Melanocyte of skin (primary cell): ENCODE data around the gene PRAF2. TPM values are rescaled to one million over a fixed set of nuclear protein-coding genes. Genes with fewer than 3 reads are reported as not detected.

Source experiments
- small RNA-seq, 2 donors: library from RNA; depleted of rRNA; stranded (forward); fragments of <200 nt; gene quantifications; one replicate each; pipeline ENCODE3, GENCODE V24; 2012
- total RNA-seq, 2 donors: library from RNA; depleted of rRNA; stranded (reverse); fragments of >200 nt; gene quantifications; 2 replicates each; pipeline ENCODE4 v1.2.3, GENCODE V29; 2012

PRAF2 gene, protein sequence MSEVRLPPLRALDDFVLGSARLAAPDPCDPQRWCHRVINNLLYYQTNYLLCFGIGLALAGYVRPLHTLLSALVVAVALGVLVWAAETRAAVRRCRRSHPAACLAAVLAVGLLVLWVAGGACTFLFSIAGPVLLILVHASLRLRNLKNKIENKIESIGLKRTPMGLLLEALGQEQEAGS
- 1 to 10 TPM; 7.7 to 7.9 TPM for total RNA-seq

DNA sequence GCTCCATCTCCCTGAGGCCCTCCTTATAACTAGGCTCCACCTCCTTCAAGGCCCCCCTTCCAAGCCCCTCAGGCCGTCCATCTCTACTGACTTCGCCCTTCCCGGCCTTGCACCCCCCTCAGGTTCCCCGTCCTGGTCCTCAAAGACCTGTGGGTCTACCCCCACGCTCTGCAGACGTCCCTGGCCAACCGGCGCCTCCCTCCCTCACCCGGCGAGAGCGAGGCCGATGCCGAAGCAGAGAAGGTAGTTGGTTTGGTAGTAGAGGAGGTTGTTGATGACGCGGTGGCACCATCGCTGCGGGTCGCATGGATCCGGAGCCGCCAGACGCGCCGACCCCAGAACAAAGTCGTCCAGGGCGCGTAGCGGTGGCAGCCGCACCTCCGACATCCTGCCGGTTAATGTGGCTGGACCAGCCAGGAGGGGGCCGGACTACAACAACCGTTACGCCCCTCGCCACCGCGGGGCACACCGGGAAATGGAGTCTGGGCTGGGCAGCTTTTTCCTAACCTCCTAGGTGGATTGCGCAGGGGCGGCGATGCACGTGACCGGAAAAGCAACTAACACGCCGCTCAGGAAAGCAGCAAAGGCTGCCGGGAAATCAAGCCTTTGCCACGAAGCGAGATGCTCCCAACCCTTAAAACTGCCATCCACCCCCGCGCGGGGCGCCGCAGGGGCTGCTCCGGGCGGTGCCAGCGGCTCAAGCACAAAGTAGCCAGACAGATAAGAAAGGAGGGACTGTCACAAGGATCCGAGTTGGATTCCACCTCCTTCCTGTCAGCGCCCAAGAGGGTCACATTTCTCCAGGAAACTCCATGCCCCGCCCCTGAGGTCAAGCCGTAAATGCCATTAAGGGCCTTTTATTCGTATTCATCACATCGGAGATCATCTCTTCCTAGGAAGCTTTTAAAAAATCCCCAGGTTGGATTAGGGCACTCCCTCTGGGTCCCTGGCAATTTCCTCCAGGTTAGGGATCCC, at the start of gene PRAF2:
TSS of gene PRAF2 (minus strand) at position 402 of the 975 bp plus-strand sequence. CDS start at position 387, 15 bp downstream.

DNA sequence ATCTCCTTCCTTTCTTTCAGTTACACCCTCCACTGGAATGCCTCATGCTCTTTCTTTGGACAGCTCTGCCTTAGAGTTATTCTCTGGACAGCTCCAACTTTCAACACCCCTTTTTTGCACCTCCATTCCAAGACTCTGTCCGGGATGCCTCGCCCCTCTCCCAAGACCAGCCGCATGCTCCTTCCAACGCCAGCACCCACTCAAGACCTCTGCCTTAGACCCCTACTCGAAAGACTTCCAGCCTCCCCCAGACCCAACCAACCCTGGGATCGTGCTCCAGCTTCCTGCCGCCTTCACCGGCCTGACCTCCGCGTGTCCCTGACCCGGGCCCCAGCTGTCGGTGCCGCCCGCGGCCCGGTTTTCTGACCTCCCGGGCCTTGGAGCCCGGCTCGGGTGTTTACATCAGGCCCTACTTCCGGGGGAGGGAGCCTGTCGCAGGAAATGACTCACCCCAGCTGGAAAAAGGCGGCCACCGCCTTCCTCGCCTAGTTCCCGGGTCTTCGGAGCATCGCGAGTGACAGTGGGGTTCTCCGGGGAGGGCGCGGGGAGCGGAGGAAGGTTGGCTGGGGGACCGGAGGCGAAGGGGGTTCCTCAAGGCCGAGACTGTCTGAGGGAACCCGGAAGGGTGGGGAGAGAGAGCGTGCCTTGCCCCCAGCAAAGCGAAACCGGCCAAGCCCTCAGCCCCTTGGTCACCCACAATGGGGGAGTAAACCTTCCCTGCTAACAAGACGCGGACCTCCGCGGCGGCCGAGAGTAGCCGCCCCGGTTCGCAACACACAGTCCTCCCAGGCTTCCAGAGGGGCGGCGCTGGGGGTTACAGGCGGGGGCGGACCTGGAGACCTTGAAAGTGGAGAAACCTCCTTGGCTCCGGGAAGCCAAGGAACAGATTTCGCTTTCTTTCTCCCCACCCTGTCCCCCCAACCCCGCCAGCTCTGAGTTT, 6.0 kb upstream of the PRAF2 start, which contains the start of gene WDR45:
TSS of gene WDR45 (minus strand) at position 399 of the 940 bp plus-strand sequence. CDS start 1,792 bp downstream, outside the sequence.

DNA sequence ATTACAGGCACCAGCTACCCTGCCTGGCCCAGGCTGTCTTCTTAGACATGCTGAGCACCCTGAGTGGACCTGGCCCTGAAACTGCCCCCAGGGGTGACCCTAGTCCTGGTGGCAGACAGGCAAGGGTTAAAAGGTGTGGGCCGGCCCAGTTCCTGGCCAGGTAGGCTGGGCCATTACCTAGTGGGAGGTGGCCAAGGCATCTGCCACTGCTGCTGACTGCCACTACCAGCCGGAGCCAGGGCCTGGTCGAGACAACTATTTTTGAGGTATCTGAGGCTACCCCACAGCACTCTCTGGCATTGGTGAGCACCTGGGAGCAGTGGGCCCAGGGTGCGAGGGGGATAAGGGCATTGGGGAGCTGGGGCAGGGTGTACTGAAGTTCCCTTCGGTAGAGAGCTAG, 15.0 kb downstream of the PRAF2 start, which contains the start of gene CCDC120:
TSS of gene CCDC120 (plus strand) at position 206 of the 400 bp plus-strand sequence. CDS start 3,043 bp downstream, outside the sequence.

DNA sequence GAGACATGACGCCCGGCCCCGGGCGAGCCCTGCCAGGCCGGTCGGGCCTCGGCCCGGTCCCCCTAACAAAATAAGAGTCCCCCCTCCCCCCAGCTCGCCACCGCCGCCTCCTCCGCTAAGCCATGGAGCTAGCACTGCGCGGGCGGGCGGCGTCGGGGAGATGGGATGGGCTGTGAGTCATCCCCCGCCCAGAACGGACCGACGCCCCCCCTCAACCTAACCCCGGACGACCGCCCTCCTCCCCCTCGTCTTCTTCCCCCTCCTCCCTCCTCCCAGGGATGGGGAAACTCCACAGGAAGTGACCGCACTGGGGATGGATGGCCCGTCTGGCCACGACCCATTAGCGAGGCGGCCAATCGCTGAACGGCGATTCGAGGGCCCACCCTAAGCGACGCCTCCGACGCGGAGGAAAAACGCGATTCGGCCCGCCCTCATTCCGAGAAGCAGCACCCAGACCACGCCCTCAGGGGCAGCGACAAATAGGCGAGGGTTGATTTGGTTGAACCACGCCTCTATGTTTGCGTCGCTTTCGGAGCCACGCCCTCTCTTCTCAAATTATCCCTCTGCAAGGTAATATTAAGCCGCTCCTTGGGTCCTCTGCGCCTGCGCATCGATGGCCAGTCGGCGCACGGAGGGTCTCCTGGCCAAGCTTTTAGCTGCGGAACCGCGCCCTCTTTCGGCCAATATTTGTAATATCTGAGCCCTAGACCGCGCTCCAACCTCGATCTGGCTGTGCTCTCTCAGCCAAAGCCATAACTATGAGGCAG, 30.4 kb downstream of the PRAF2 start, which contains the start of gene TFE3:
TSS of gene TFE3 (minus strand) at position 138 of the 767 bp plus-strand sequence. CDS start at position 7, 131 bp downstream.

Small RNA genes within 50 kb of the gene (small RNA-seq; reads per million reads assigned to genes)
- 0 to 0.04 reads per million in 2 donors for gene RNU4-52P

Other genes starting within 250 kb of the PRAF2 start
- not detected for gene ERAS, start 247.5 kb downstream of the PRAF2 start, total RNA-seq
- gene PCSK1N, start 238.4 kb downstream of the PRAF2 start, total RNA-seq = under 1 TPM in 1 of 2 donors, not detected in 1; 0.69 TPM
- 10 to 100 TPM; 20.0 to 44.6 TPM for gene TIMM17B, start 176.2 kb downstream of the PRAF2 start, total RNA-seq
- gene PQBP1, start 176.1 kb downstream of the PRAF2 start, total RNA-seq = 10 to 100 TPM; 28.9 to 36.6 TPM
- gene SLC35A2, start 162.4 kb downstream of the PRAF2 start, total RNA-seq = 10 to 100 TPM; 15.1 to 15.3 TPM
- gene PIM2, start 155.0 kb downstream of the PRAF2 start, total RNA-seq = 10 to 100 TPM; 12.0 to 17.9 TPM
- gene OTUD5, start 116.4 kb downstream of the PRAF2 start, total RNA-seq = 10 to 100 TPM; 24.0 to 28.9 TPM
- under 1 TPM; 0.34 to 1.00 TPM for gene KCND1, start 102.2 kb downstream of the PRAF2 start, total RNA-seq
- gene GRIPAP1, start 71.7 kb downstream of the PRAF2 start, total RNA-seq = 10 to 100 TPM; 13.4 to 16.3 TPM
- 10 to 100 TPM; 24.1 to 25.3 TPM for gene TFE3, start 30.6 kb downstream of the PRAF2 start, total RNA-seq
- 1 to 10 TPM in 1 of 2 donors, under 1 TPM in 1; 0.69 to 1.3 TPM for gene CCDC120, start 15.0 kb downstream of the PRAF2 start, total RNA-seq
- gene WDR45, start 5.9 kb upstream of the PRAF2 start, total RNA-seq = 10 to 100 TPM; 44.3 to 47.8 TPM
- gene GPKOW, start 49.7 kb upstream of the PRAF2 start, total RNA-seq = 10 to 100 TPM; 12.7 to 16.0 TPM
- 1 to 10 TPM; 1.7 to 3.1 TPM for gene MAGIX, start 88.8 kb upstream of the PRAF2 start, total RNA-seq
- gene PLP2, start 97.9 kb upstream of the PRAF2 start, total RNA-seq = 10 to 100 TPM; 28.9 to 57.6 TPM
- gene PRICKLE3, start 112.4 kb upstream of the PRAF2 start, total RNA-seq = 1 to 10 TPM; 5.0 to 9.6 TPM
- gene SYP, start 126.2 kb upstream of the PRAF2 start, total RNA-seq = 1 to 10 TPM; 1.3 to 2.1 TPM
- under 1 TPM in 1 of 2 donors, not detected in 1; under 0.01 TPM for gene CACNA1F, start 159.3 kb upstream of the PRAF2 start, total RNA-seq
- gene CCDC22, start 161.5 kb upstream of the PRAF2 start, total RNA-seq = 10 to 100 TPM; 16.0 to 18.6 TPM
- under 1 TPM in 1 of 2 donors, not detected in 1; 0.34 TPM for gene FOXP3, start 190.7 kb upstream of the PRAF2 start, total RNA-seq
- gene PPP1R3F, start 195.8 kb upstream of the PRAF2 start, total RNA-seq = 1 to 10 TPM; 6.9 to 7.3 TPM
- gene GAGE10, start 229.6 kb upstream of the PRAF2 start, total RNA-seq = not detected
- gene GAGE12J, start 248.0 kb upstream of the PRAF2 start, total RNA-seq = not detected